HG02973 (cell line): ENCODE data around the gene DCAKD.
A peak's percentile ranks its signal among the peaks of the same experiment; 100 is the strongest.

ENCODE experiments used
- ATAC-seq: cut with Tn5 transposase; IDR thresholded peaks from one replicate; pipeline ENCODE4 v1.9.1; 2021; ENCODE audit warnings: moderate library complexity; ENCODE audit not compliant: unreplicated experiment

DCAKD gene

DNA sequence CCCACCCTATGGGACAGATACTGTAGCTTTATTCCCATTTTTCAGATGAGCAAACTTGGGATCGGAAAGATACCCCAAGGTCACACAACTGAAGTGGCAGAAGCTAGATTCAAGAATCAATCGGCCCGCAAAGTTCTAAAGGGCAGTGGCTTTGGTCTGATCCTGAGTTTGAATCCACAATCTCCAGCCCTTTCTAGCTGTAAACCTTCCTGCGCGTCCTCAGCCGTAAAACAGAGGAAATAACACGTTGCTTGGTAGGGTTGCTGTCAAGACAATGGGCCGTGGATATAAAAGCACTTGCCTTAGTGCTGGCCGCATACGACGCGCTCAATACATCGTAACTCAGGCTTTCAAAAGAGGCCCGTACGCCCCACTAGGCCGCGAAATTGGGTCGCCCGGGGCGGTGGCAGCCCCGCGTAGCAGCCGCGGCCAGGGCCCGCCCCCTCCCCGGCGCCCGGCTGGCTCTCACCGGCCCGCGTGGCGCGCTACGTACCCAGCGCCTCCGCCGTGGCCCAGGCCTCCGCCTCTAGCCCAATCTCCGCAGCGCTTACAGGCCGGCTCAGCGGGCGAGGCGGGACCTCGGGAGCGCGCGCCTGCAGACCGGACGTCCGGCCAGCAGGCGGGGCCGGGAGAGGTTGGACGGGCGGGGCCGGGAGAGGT is at the start of gene DCAKD:
TSS of gene DCAKD (minus strand) at position 573 of the 660 bp plus-strand sequence. CDS start 16,747 bp downstream, outside the sequence.
- ATAC-seq, result peak; percentile 85

GRCh38 chr17:45098869-45099616 is 47.6 kb upstream of the DCAKD start:
- no peak for ATAC-seq

DNA sequence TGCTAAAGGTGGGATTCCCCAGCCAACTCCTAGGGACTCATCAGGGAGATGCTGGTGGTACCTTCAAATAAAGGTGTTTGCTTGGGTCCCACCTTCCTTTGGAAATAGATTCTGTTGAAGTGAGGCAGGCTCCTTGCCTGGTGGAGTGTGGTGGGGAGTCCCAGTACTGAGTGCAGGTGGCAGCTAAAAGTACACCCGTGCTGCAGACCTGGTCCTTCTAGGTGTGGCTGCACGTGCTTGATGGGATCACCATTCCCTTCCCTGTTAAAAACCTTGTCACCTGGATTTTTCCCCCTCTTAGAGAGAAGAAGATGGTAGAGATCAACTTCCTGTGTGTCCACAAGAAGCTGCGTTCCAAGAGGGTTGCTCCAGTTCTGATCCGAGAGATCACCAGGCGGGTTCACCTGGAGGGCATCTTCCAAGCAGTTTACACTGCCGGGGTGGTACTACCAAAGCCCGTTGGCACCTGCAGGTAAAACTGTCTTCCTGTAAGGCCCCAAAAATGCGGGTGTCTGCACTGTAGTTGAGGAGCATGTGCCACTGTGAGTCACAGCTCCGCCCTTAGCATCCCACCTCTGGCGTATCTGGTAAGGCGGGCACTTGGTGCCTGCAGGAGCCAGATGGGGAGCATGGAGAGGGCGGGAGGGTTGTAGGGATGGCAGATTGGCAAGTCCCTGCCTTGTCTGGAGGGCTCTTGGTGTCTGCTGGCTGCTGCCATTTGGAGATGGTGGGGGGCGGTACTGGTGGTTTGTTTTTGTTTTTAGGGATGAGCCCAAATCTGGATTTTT is 46.8 kb upstream of the DCAKD start:
- ATAC-seq, result no peak

DNA sequence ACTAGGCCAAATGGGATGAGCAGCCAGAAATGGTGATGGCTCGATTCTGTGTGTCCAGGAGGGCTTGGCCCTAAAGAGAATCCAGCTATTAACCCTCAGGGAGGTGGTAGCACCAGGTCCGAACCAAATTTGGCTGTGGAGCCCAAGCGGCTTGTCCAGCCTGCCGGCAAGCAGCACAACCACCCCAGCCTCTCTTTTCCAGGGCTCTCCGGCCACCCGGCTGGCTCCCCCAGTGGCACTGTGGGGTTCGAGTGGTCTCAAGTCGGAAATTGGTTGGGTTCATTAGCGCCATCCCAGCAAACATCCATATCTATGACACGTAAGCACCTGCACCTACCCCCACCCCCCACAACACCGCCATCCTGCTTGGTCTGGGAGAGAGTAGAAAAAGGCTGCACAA is 45.5 kb upstream of the DCAKD start:
- ATAC-seq, result no peak

GRCh38 chr17:45096141-45096540 is 44.7 kb upstream of the DCAKD start:
- ATAC-seq, result no peak

GRCh38 chr17:45093444-45094110 is 42.1 kb upstream of the DCAKD start:
- ATAC-seq, result no peak

DNA sequence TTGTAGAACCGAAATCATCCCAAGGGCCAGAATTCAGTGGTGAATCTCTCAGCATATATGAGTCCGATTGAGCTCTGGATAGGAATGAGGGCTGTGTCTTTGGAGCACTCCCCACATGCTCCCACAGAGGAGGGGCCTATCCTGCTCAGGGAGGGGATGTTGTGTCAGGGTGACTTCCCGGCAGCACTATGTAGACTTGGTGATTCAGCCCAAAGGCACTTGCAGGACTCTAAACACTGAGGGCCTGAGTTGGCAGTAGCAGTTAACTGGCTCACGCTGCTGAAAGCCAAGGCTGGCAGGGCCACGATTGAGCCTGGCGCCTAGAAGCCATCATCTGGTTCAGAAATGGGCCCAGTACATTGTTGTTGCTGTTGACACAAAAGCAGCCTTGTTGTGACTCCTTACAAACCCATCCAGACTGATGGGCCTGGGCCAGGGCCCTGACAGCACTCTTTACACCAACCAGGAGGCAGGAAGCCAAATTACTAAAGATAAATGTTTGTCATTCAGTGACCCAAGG is 41.5 kb upstream of the DCAKD start:
- ATAC-seq, result no peak

DNA sequence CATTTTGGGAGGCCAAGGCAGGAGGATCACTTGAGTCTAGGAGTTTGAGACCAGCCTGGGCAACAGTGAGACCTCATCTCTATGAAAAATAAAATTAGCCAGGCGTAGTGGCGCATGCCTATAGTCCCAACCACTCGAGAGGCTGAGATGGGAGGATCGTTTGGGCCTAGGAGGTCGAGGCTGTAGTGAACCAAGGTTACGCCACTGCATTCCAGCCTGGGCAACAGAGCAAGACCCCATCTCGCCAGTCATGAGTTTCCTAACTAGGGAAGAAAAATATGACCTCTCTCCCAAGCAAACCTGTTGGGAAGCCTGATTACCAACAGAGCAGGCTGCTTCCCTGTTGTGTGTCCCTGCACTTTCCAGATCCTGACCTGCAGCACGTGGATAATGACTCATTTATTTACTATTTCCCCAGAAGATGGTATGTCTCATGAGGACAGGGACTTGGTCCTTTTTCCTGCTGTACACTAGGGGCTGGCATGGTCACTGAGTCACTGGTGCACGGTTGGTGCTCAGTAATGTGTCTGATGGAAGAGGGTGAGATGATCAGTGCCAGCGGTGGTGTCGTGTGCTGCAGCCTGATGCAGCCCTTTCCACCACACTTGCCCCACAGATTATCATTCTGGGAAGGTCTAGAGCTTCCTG is 40.5 kb upstream of the DCAKD start:
- ATAC-seq, result no peak

DNA sequence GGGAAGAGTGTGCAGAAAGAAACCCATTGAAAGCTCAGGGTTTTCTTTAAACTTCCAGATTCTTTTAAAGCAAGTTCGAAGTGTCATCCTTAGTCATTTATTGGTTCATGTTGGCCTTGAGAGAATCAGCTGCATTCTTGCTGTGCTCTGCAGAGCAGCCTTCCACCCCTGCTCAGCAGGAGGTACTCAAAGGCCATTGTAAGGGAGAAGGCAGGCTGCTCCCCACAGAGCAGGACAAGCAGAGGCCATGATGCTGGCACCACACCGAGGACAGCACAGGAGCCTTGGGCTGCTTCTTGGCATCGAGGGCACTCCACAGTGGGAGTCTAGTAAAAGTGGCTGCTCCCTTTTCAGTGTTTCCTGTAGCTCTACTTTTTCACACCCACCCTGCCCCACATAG is 39.3 kb upstream of the DCAKD start:
- ATAC-seq, result no peak

- no peak for ATAC-seq
Observed at GRCh38 chr17:45088741-45089140, 37.3 kb upstream of the DCAKD start.

DNA sequence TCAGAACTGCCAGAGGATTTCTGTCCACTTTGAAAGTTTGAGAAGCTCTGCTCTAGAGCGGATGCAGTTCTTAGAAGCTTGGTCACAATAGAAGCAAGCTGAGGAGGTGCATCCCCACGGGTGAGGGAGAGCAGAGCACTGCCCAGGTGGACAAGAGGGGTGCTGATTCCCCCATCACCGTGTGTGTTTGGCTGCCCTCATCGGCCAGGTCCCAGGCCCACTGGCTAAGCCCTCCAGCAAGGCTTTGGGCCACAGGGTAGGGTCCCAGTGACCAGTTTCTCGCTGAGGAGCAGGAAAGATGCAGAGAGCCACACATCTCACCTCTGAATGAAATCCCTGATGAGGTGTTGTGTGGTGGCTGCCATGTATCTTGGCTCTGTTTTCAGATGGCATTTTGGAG is 36.5 kb upstream of the DCAKD start:
- ATAC-seq, result no peak

DNA sequence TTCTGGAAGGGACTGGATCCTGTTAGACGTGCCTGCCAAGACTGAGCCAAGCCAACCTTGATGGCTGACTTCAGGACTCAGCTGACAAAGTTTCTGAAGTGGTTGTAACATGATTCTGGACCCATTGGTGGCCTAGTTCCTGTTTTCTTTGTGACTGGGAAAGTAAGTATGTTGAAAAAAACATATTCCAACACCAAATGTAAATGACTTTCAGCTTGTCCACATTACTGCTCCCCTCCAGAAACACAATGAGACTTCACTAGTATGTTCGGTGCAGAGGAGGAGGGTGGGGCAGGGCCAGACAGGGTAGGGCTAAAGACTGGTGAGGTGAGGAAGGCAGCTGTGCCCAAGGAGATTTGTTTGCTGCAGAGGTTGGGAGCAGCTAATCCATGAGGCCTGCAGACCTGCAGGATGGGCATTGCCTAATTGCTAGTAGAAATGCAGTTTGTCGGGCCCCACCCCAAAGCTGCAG is 36.1 kb upstream of the DCAKD start:
- no peak for ATAC-seq

- no peak for ATAC-seq
Observed at GRCh38 chr17:45086865-45087503, 35.6 kb upstream of the DCAKD start.

DNA sequence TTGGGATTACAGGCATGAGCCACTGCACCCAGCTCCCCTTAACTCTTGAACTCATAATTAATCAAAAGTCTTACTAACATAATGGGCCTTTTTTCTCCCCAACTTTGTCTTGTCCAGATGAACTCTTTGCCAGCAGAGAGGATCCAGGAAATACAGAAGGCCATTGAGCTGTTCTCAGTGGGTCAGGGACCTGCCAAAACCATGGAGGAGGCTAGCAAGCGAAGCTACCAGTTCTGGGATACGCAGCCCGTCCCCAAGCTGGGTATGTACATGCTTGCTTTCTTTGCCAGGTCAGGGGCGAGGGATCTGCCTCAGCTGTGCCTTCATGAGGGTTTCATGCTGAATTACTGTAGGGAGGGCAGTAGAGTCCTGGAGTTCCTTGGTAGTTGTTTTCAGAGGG is 35.0 kb upstream of the DCAKD start:
- no peak for ATAC-seq

GRCh38 chr17:45081047-45081703 is 29.7 kb upstream of the DCAKD start:
- no peak for ATAC-seq

DNA sequence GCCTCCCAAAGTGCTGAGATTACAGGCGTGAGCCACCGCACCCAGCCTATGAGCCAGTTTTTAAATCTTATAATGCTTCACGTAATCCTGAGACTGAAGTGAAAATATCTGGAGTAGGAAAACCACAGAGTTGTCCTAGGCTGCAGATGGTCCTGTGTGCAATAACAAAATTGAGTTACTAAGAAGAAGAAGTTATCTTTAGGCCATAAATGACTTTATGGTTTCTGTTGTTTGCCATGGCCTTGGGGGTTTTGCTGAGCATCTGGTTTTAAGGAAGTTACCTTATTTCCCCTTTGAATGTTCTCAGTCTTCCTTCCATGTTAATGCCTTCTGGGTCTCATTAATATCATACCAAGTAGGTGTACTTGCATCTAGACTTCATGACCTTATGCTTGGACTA is 26.2 kb upstream of the DCAKD start:
- no peak for ATAC-seq

DNA sequence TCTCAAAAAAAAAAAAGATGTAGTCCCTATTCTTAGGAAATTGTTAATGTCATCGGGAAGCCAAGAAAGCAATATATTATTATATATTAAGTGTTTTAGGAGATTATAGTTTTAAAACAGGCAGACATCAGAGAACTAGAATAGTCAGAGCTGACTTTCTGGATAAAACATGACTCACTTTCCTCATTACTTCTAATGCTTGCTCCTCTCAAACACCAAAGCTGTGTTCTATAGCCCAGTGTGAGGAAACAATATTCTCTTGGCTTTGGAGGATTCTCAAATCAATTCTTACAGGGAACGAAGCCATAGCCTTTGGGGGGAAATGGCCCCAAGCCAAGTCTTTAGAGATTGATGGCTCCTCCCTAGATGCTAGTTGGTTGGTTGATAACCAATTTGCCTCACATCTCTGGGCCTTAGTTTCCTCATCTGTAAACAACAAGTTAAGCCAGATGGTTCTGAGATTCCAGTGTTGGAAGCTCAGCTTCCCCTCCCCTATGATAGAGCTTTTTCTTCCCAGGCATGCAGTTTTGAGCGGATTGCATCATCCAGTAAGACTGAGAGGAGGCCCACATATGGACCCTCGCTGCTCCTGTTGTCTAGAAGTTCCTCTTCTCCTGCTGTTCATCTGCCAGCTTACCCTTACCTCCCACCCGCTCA is 22.1 kb upstream of the DCAKD start:
- no peak for ATAC-seq

DNA sequence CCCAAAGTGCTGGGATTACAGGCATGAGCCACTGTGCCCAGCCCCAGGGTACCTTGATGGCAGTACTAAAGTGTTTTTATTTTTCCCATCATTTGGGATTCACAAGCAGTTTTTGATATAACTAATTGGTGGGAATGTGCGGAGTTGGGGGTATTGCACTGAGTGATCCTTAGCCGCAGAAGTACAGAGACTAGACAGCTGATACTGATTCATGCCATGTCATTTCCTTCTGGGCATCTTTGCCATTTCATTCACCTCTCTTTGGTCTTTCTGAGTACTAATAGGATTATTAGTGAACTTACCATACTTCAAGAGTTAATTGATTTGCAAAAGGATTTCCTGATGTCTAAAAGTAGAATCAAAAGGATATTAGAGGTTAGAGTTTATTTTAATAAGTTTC is 19.4 kb upstream of the DCAKD start:
- no peak for ATAC-seq

DNA sequence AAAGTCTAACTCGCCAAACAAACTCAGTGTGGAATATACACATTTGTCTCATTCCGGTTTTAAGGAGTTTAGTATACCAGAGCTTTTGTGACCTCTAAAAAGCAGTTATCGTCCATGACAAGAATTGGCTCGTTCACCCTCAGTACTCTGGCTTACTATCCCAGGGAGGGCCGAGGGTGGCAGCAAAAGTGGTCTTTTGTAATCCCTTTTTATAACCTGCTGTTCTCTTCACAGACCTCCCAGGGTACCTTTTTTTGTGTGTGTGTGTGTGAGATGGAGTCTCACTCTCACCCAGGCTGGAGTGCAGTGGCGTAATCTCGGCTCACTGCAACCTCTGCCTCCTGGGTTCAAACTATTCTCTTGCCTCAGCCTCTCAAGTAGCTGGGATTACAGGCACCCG is 18.6 kb upstream of the DCAKD start:
- no peak for ATAC-seq
